ENCODE data around the gene SKI. TPM values are rescaled to one million over a fixed set of nuclear protein-coding genes. Genes with fewer than 3 reads are reported as not detected.

SKI gene
- total and polyA plus RNA-seq, 2 experiments from 2014 or later, result 5.1 to 21.9 TPM

- Histone ChIP-seq H2AFZ (no peak overlapping the region), H3K4me1 (ENCODE audit: insufficient read depth) (peaks cover 23% of the 10 kb centered on the region), H3K9me3 (ENCODE audit: low read depth) (no peaks in the 10 kb centered on the region), H3K79me2 (peaks cover 98% of the 10 kb centered on the region), H3K9me2 (replicated peaks; ENCODE audit: insufficient read depth) (no peaks in the 10 kb centered on the region), H3K4me2 (no peak overlapping the region), H4K20me1 (ENCODE audit: insufficient read depth, poor library complexity, severe bottlenecking) (peaks cover 97% of the 10 kb centered on the region), H3K36me3 (replicated peaks; ENCODE audit: insufficient read depth, low read depth) (no peaks in the 10 kb centered on the region), H3K27me3 (no peaks in the 10 kb centered on the region), H3K4me3 (no peak overlapping the region), H3K27ac (no peak overlapping the region)
- TF ChIP-seq EZH2 (IDR thresholded peaks at IDR 0.05; ENCODE audit: borderline replicate concordance) (no peak), EZH2phosphoT487 (IDR thresholded peaks at IDR 0.05; ENCODE audit: low read depth, severe bottlenecking, unreplicated experiment) (no peak)
- TF ChIP-seq, protein P1, sequence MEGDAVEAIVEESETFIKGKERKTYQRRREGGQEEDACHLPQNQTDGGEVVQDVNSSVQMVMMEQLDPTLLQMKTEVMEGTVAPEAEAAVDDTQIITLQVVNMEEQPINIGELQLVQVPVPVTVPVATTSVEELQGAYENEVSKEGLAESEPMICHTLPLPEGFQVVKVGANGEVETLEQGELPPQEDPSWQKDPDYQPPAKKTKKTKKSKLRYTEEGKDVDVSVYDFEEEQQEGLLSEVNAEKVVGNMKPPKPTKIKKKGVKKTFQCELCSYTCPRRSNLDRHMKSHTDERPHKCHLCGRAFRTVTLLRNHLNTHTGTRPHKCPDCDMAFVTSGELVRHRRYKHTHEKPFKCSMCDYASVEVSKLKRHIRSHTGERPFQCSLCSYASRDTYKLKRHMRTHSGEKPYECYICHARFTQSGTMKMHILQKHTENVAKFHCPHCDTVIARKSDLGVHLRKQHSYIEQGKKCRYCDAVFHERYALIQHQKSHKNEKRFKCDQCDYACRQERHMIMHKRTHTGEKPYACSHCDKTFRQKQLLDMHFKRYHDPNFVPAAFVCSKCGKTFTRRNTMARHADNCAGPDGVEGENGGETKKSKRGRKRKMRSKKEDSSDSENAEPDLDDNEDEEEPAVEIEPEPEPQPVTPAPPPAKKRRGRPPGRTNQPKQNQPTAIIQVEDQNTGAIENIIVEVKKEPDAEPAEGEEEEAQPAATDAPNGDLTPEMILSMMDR (IDR thresholded peaks at IDR 0.05; ENCODE audit: poor library complexity), result no peak
- no peak for DNase-seq (ENCODE audit: low spot score)
- WGBS (ENCODE audit: low lambda C conversion rate, missing lambda C conversion rate), result 85% methylated on average over 30 of the region's 30 CpGs
These were observed 39.1 kb downstream of the SKI start for GRCh38 chr1:2267051-2267830.

DNA sequence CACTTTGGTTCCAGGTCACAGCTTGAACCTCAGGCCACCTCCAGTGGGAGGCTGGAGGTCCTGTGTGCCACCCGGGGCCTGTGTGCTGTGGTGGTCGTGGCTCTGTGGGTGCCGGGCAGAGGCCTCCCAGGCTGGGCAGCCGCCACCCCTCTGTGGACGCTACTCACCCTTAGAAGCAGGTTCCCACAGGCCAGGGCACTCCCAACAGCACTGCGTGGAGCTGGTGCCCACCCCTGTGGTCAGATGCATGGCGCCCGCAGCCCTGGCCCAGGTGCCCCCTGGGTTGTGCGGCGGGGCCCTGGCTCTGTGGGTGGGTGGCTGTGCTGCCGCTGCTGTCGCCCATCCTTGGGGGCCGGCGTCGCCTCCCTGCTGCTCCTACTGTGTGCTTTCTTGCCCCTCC lies 39.7 kb downstream of the SKI start:
- no peak overlapping the region for H2AFZ ChIP-seq
- H3K4me2 ChIP-seq, result no peak overlapping the region
- H3K36me3 ChIP-seq (replicated peaks; ENCODE audit: insufficient read depth, low read depth), result no peaks in the 10 kb centered on the region
- 95% methylated on average over 15 of the region's 15 CpGs for WGBS (ENCODE audit: low lambda C conversion rate, missing lambda C conversion rate)
- peaks cover 98% of the 10 kb centered on the region for H3K79me2 ChIP-seq
- H3K27ac ChIP-seq, result no peak overlapping the region
- TF ChIP-seq EZH2 (IDR thresholded peaks at IDR 0.05; ENCODE audit: borderline replicate concordance) (no peak), EZH2phosphoT487 (IDR thresholded peaks at IDR 0.05; ENCODE audit: low read depth, severe bottlenecking, unreplicated experiment) (no peak)
- TF ChIP-seq, protein P1 (IDR thresholded peaks at IDR 0.05; ENCODE audit: poor library complexity), result no peak
- peaks cover 98% of the 10 kb centered on the region for H4K20me1 ChIP-seq (ENCODE audit: insufficient read depth, poor library complexity, severe bottlenecking)
- no peaks in the 10 kb centered on the region for H3K9me3 ChIP-seq (ENCODE audit: low read depth)
- H3K4me3 ChIP-seq, result no peak overlapping the region
- H3K4me1 ChIP-seq (ENCODE audit: insufficient read depth), result peaks cover 29% of the 10 kb centered on the region
- no peaks in the 10 kb centered on the region for H3K27me3 ChIP-seq
- H3K9me2 ChIP-seq (replicated peaks; ENCODE audit: insufficient read depth), result no peaks in the 10 kb centered on the region
- DNase-seq (ENCODE audit: low spot score), result no peak

DNA sequence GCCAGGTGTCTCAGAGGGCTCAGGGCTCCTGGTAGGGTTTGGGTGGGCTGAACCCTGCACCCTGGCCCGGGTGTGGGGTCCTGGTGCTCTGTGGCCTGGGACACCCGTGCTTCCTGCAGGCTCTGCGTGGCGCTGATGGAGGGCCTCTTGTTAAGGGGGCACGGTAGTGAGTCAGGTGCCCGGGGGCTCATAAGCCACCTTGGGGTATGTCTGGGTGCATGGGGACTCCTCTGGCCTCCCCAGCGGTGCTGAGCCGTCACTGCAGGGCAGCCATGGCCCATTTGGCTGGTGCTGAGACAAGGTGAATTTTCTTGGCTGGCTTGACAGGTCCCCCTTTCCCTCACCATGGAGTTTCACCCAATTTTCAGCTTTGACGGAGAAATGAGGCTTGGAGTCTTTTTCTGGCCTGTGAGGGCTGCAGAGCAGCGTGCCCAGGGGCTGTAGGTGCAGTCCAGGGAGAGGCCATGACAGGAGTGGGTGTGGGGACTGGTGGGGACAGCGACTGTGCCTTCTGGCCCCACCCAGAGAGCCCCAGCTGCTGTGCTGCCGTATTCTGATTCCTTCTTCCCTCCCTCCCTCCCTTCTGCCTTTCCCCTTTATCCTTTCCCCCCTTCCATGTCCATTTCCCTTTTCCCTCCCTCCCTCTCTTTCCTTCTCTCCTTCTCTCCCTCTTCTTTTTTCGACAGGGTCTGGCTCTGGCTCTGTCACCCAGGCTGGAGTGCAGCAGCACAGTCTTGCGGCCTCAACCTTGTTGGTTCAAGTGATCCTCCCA lies 40.4 kb downstream of the SKI start:
- Histone ChIP-seq H3K9me2 (replicated peaks; ENCODE audit: insufficient read depth) (no peaks in the 10 kb centered on the region), H3K9me3 (ENCODE audit: low read depth) (no peaks in the 10 kb centered on the region), H3K36me3 (replicated peaks; ENCODE audit: insufficient read depth, low read depth) (no peaks in the 10 kb centered on the region), H3K4me2 (no peak overlapping the region), H3K27me3 (no peaks in the 10 kb centered on the region), H3K4me1 (ENCODE audit: insufficient read depth) (peaks cover 36% of the 10 kb centered on the region), H3K4me3 (no peak overlapping the region), H3K27ac (no peak overlapping the region), H4K20me1 (ENCODE audit: insufficient read depth, poor library complexity, severe bottlenecking) (peaks cover 98% of the 10 kb centered on the region), H2AFZ (no peak overlapping the region), H3K79me2 (peaks cover 98% of the 10 kb centered on the region)
- no peak for DNase-seq (ENCODE audit: low spot score)
- 91% methylated on average over 12 of the region's 14 CpGs for WGBS (ENCODE audit: low lambda C conversion rate, missing lambda C conversion rate)
- TF ChIP-seq, protein P1 (IDR thresholded peaks at IDR 0.05; ENCODE audit: poor library complexity), result no peak
- TF ChIP-seq EZH2 (IDR thresholded peaks at IDR 0.05; ENCODE audit: borderline replicate concordance), result no peak
- TF ChIP-seq EZH2phosphoT487 (IDR thresholded peaks at IDR 0.05; ENCODE audit: low read depth, severe bottlenecking, unreplicated experiment), result no peak
